Adrenal gland (tissue), 12 donors: Measurements from ENCODE around the gene EPRS1. TPM values are rescaled to one million over a fixed set of nuclear protein-coding genes. Genes with fewer than 3 reads are reported as not detected.
"Not testable (repeated sequence)": the region's sequence is repeated elsewhere in the genome, so short reads cannot be mapped to it uniquely, and the experiment has no call there.

Experiments
- DNase-seq, 7 donors: peaks; one replicate each; pipeline ENCODE4 v3.0.0-alpha.2; 2019 to 2020
- H3K27ac ChIP-seq, 5 donors: fragments of 200-600 bp; sonication (generic) in 4 of 5; 1 replicate in 3 of 5; 2 replicates in 2 of 5; pipeline versions ENCODE4 v1.5.1 to v1.8.0; 2016 to 2020; ENCODE audit warnings: mild to moderate bottlenecking in 1 of 5
- H3K27me3 ChIP-seq: fragments of 200-600 bp; 2 replicates; pipeline ENCODE4 v1.8.0; 2021
- H3K36me3 ChIP-seq, 2 donors: fragments of 200-600 bp; replicated peaks in 1 of 2; 1 replicate in 1 of 2; 2 replicates in 1 of 2; pipeline versions ENCODE4 v1.5.1 to v1.8.0; 2018 to 2022
- H3K4me1 ChIP-seq, 2 donors: fragments of 200-600 bp; replicated peaks in 1 of 2; 1 replicate in 1 of 2; 2 replicates in 1 of 2; pipeline versions ENCODE4 v1.5.1 to v1.8.0; 2018 to 2021
- H3K4me3 ChIP-seq, 4 donors: fragments of 200-600 bp; sonication (generic) in 3 of 4; one replicate each; pipeline ENCODE4 v1.5.1; 2016 to 2018
- H3K9me3 ChIP-seq, 3 donors: fragments of 200-600 bp; sonication (generic) in 1 of 3; replicated peaks in 1 of 3; 1 replicate in 2 of 3; 2 replicates in 1 of 3; pipeline versions ENCODE4 v1.5.1 to v1.8.0; 2016 to 2021
- CTCF ChIP-seq, 6 experiments: fragments of 450-650 bp in 4 of 6; fragments of 200-600 bp in 2 of 6; sonication (generic) in 1 of 6; IDR thresholded peaks; 1 replicate in 5 of 6; 2 replicates in 1 of 6; pipeline versions ENCODE4 v1.5.1 to v1.8.0; 2016 to 2021; ENCODE audit warnings: antibody characterized with exemption in 6 of 6, mild to moderate bottlenecking in 2 of 6, moderate library complexity in 1 of 6
- POLR2A ChIP-seq, 2 donors: fragments of 450-650 bp; IDR thresholded peaks; one replicate each; pipeline ENCODE4 v1.6.1; 2017; ENCODE audit warnings: antibody characterized with exemption in 2 of 2, mild to moderate bottlenecking in 2 of 2, moderate library complexity in 1 of 2
- WGBS, 4 donors: extraction: QIAGEN DNeasy Blood & Tissue Kit in 2 of 4; methylation state at CpG; one replicate each; pipeline versions ENCODE4 v1.1.5 to v1.1.7; 2013 to 2017; 5-methylcytosine and 5-hydroxymethylcytosine counted together
- intact Hi-C, 2 donors: fragments of 100-400 bp; cut with DNase I; formaldehyde crosslinking; loops; one replicate each; pipeline versions ENCODE4 v1.14.1 to v1.15.0; 2022 to 2023
- polyA plus RNA-seq, 3 donors: library from polyadenylated mRNA; stranded (reverse); fragments of 200-250 nt in 2 of 3; fragments of 350-450 nt in 1 of 3; fragmentation: Illumina TruSeq in 1 of 3; extraction: RNeasy Lipid Tissue Mini Kit (QIAGEN cat#74804) in 1 of 3; gene quantifications; one replicate each; pipeline ENCODE4 v1.2.3, GENCODE V29; 2013 to 2014
- total RNA-seq, 9 donors: library from RNA; depleted of rRNA in 4 of 9; stranded (reverse); fragments of >200 nt in 4 of 9; fragments of 120-200 nt in 1 of 9; fragmentation: NEBNext Ultra II Directional in 1 of 9; extraction: Animal tissue kit (Norgen Biotek cat#: 25700) in 1 of 9; gene quantifications; one replicate each; pipeline versions ENCODE4 v1.1.0 to v1.2.4, GENCODE V29; 2013 to 2023
- donor health status: healthy with polysubstance abuse.
- donor health status: Bipolar disorder and iron deficiency.
- donor health status: DM: yes; HTN: yes; CAD: no.
- donor health status: DM: no; HTN: no; CAD: no.
- donor health status: DM: no; HTN: no; CAD: no.
- donor health status: DM: yes; HTN: yes; CAD: no.

EPRS1 gene
- total and polyA plus RNA-seq, 12 donors, result 33.9 to 116 (median 56.7) TPM

DNA sequence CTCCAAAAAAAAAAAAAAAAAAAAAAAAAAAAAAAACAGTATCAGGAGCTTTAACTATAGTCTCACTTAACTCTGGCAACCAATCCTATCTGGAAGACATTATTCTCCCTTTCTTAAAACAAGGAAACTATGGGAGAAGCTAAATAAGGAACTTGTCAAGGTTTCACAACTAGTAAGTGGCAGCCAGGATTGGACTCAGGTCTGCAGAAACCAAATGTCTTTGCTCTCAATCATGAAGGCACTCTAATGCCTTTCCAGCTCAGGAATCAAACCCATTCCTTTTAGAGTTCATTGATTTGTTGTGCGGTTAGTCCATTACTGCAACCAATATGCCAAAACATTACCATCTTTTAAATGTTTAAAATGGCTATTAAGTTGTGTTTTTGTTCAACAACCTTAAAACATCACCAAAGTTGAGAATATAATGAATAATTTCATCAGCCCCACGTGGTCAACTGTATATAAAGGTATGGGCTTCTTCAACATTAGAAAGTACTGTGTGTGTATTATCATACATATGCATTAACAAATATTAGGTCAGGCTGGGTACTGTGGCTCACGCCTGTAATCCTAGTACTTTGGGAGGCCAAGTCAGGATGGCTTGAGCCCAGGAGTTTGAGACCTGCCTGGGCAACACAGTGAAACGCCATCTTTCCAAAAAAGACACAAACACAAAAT lies 1.5 kb downstream of the EPRS1 start:
- H3K9me3 ChIP-seq, result no peaks in the 10 kb centered on the region
- peaks cover 0 to 6% of the 10 kb centered on the region in 2 donors for H3K36me3 ChIP-seq
- TF ChIP-seq POLR2A (IDR thresholded peaks at IDR 0.05) (no peak), CTCF (IDR thresholded peaks at IDR 0.05) (no peak)
- H3K27ac ChIP-seq, result no peak overlapping the region
- intact Hi-C loops, result loop anchor here in 1 of 2 donors (10.0 kb wide), 1 partner anchor 50 kb away; the partner anchor contains the start of gene IARS2
- no peaks in the 10 kb centered on the region for H3K27me3 ChIP-seq
- peaks cover 0 to 15% of the 10 kb centered on the region in 2 donors for H3K4me1 ChIP-seq
- no peak for DNase-seq
- H3K4me3 ChIP-seq, result peak overlapping the region in 1 of 4 donors; percentile 73
- 78 to 91% (median 82%) methylated on average over 4 of the region's 4 CpGs for WGBS, 4 donors

GRCh38 chr1:220043646-220044045 lies 2.7 kb downstream of the EPRS1 start:
- TF ChIP-seq CTCF (IDR thresholded peaks at IDR 0.05) (no peak), POLR2A (IDR thresholded peaks at IDR 0.05) (no peak)
- no peaks in the 10 kb centered on the region for H3K27me3 ChIP-seq
- intact Hi-C loops, result loop anchor here in 1 of 2 donors (10.0 kb wide), 1 partner anchor 51 kb away; the partner anchor contains the start of gene IARS2
- no peaks in the 10 kb centered on the region for H3K9me3 ChIP-seq
- H3K36me3 ChIP-seq, result peaks cover 0 to 17% of the 10 kb centered on the region in 2 donors
- 69 to 83% (median 79%) methylated on average over 2 of the region's 2 CpGs for WGBS, 4 donors
- no peak for DNase-seq
- peaks cover 0 to 15% of the 10 kb centered on the region in 2 donors for H3K4me1 ChIP-seq
- no peak overlapping the region for H3K4me3 ChIP-seq
- no peak overlapping the region for H3K27ac ChIP-seq

DNA sequence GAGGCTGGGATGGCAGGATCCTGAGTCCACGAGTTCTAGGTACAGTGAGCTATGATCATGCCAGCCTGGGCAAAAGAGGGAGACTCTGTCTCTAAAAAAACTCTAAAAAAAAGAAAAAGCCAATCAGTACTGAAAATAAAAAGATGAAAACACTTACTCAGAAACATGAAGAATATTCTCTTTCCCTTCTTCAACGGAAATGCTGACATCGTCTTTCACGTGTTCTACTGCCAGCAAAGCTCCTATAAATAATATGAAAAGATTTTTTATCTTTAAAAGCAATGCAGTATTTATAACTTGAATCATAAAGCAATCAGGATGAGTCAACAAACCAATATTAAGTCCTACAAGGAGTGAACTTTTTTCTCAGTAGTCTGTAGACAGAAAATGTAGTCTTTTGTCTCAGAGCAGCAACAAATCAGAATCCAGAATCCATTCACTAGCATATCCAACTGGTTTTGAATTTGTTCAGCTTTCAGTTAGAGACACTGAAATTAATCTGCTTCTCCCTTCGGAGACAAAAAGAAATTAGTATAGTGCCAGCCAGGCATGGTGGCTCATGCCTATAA lies 6.2 kb downstream of the EPRS1 start:
- peaks cover 0 to 21% of the 10 kb centered on the region in 2 donors for H3K36me3 ChIP-seq
- WGBS, 4 donors, result 91 to 94% (median 92%) methylated on average over 5 of the region's 5 CpGs
- H3K27ac ChIP-seq, result no peak overlapping the region
- no peak overlapping the region for H3K4me3 ChIP-seq
- H3K9me3 ChIP-seq, result no peaks in the 10 kb centered on the region
- no peaks in the 10 kb centered on the region for H3K27me3 ChIP-seq
- H3K4me1 ChIP-seq, result peaks cover 0 to 10% of the 10 kb centered on the region in 2 donors
- TF ChIP-seq POLR2A (IDR thresholded peaks at IDR 0.05) (no peak), CTCF (IDR thresholded peaks at IDR 0.05) (no peak)
- DNase-seq, result no peak
- intact Hi-C loops, result loop anchor here in 1 of 2 donors (10.0 kb wide), 1 partner anchor 55 kb away; the partner anchor contains the start of gene IARS2

DNA sequence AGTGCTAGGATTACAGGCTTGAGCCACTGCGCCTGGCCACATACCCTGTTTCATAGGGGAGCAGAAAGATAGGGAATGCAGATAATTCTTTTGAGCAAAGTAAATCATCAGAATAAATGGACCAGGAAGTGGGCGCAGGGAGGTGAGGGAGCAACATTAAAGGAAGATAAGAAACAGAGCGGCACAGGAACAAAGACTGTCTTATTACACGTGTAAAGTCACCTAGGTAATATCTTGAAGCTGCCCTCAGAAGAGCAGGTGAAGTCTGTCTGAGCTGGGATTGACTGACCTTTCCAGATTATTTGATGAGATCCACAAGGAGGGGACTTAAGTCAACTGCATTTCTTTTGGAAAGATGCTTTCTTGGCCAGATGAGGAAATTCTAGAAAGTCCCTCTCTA lies 7.7 kb downstream of the EPRS1 start:
- Histone ChIP-seq H3K4me1 (peaks cover 0 to 6% of the 10 kb centered on the region in 2 donors), H3K36me3 (peaks cover 0 to 25% of the 10 kb centered on the region in 2 donors), H3K27ac (no peak overlapping the region), H3K27me3 (no peaks in the 10 kb centered on the region), H3K9me3 (no peaks in the 10 kb centered on the region), H3K4me3 (no peak overlapping the region)
- no peak for DNase-seq
- TF ChIP-seq POLR2A (IDR thresholded peaks at IDR 0.05), result no peak
- no peak for TF ChIP-seq CTCF (IDR thresholded peaks at IDR 0.05)
- intact Hi-C loops, result no loop called here
- 91 to 94% (median 93%) methylated on average over 4 of the region's 4 CpGs for WGBS, 4 donors

- intact Hi-C loops, H3K9me3 ChIP-seq, H3K4me3 ChIP-seq, H3K4me1 ChIP-seq, H3K27ac ChIP-seq, H3K27me3 ChIP-seq, DNase-seq: not testable (repeated sequence)
- 88 to 98% (median 91%) methylated on average over 3 of the region's 3 CpGs for WGBS, 4 donors
- H3K36me3 ChIP-seq, result peaks cover 0 to 25% of the 10 kb centered on the region in 2 donors
Measured at GRCh38 chr1:220037810-220038209, 8.5 kb downstream of the EPRS1 start.
